ENCODE results near the gene IL16. TPM values are rescaled to one million over a fixed set of nuclear protein-coding genes. Genes with fewer than 3 reads are reported as not detected.

IL16 gene
- total RNA-seq, 1 donor from 2014 or later: 107 TPM

GRCh38 chr15:81313686-81314085 is 117.0 kb downstream of the IL16 start:
- no peaks in the 10 kb centered on the region for H3K9me3 Mint-ChIP-seq
- H3K36me3 Mint-ChIP-seq (ENCODE audit: low read depth): peaks cover 57% of the 10 kb centered on the region
- H3K4me1 Mint-ChIP-seq (ENCODE audit: low read depth): peaks cover 66% of the 10 kb centered on the region
- H3K27me3 Mint-ChIP-seq (ENCODE audit: insufficient read depth): no peaks in the 10 kb centered on the region
- no peak overlapping the region for H3K27ac Mint-ChIP-seq
- no peak overlapping the region for H3K4me3 Mint-ChIP-seq
- DNase-seq (ENCODE audit: low spot score): no peak
- intact Hi-C loops (cut with micrococcal nuclease): no loop called here

- H3K27ac Mint-ChIP-seq: no peak overlapping the region
- no peak for DNase-seq (ENCODE audit: low spot score)
Observed at GRCh38 chr15:81314378-81314777, 117.7 kb downstream of the IL16 start.

GRCh38 chr15:81315452-81316175 is 118.9 kb downstream of the IL16 start:
- peaks cover 44% of the 10 kb centered on the region for H3K36me3 Mint-ChIP-seq (ENCODE audit: low read depth)
- no peaks in the 10 kb centered on the region for H3K27me3 Mint-ChIP-seq (ENCODE audit: insufficient read depth)
- H3K27ac Mint-ChIP-seq: peak overlapping the region; percentile 2
- no peaks in the 10 kb centered on the region for H3K9me3 Mint-ChIP-seq
- DNase-seq (ENCODE audit: low spot score): no peak
- no peak overlapping the region for H3K4me3 Mint-ChIP-seq
- H3K4me1 Mint-ChIP-seq (ENCODE audit: low read depth): peaks cover 49% of the 10 kb centered on the region
- intact Hi-C loops (cut with micrococcal nuclease): no loop called here

More at GRCh38 chr15:81314378-81314777, 117.7 kb downstream of the IL16 start:
- intact Hi-C loops (cut with micrococcal nuclease): no loop called here
- peaks cover 62% of the 10 kb centered on the region for H3K4me1 Mint-ChIP-seq (ENCODE audit: low read depth)
- H3K4me3 Mint-ChIP-seq: no peak overlapping the region
- no peaks in the 10 kb centered on the region for H3K9me3 Mint-ChIP-seq
- no peaks in the 10 kb centered on the region for H3K27me3 Mint-ChIP-seq (ENCODE audit: insufficient read depth)
- H3K36me3 Mint-ChIP-seq (ENCODE audit: low read depth): peaks cover 53% of the 10 kb centered on the region

- H3K4me3 Mint-ChIP-seq: no peak overlapping the region
- no peaks in the 10 kb centered on the region for H3K27me3 Mint-ChIP-seq (ENCODE audit: insufficient read depth)
- peaks cover 43% of the 10 kb centered on the region for H3K4me1 Mint-ChIP-seq (ENCODE audit: low read depth)
- H3K36me3 Mint-ChIP-seq (ENCODE audit: low read depth): peaks cover 38% of the 10 kb centered on the region
- peak overlapping the region; percentile 2 for H3K27ac Mint-ChIP-seq
- intact Hi-C loops (cut with micrococcal nuclease): no loop called here
- no peaks in the 10 kb centered on the region for H3K9me3 Mint-ChIP-seq
- no peak for DNase-seq (ENCODE audit: low spot score)
Observed at GRCh38 chr15:81316267-81316666, 119.6 kb downstream of the IL16 start.

- no peak for DNase-seq (ENCODE audit: low spot score)
- H3K9me3 Mint-ChIP-seq: no peaks in the 10 kb centered on the region
- no peak overlapping the region for H3K4me3 Mint-ChIP-seq
- no peaks in the 10 kb centered on the region for H3K27me3 Mint-ChIP-seq (ENCODE audit: insufficient read depth)
- intact Hi-C loops (cut with micrococcal nuclease): no loop called here
- peaks cover 24% of the 10 kb centered on the region for H3K36me3 Mint-ChIP-seq (ENCODE audit: low read depth)
- H3K27ac Mint-ChIP-seq: no peak overlapping the region
- H3K4me1 Mint-ChIP-seq (ENCODE audit: low read depth): peaks cover 38% of the 10 kb centered on the region
Observed at GRCh38 chr15:81317642-81318017, 121.0 kb downstream of the IL16 start.

GRCh38 chr15:81321667-81322066 is 125.0 kb downstream of the IL16 start:
- Mint-ChIP-seq H3K27ac (no peak overlapping the region), H3K27me3 (ENCODE audit: insufficient read depth) (no peaks in the 10 kb centered on the region), H3K9me3 (no peaks in the 10 kb centered on the region), H3K4me3 (no peak overlapping the region), H3K4me1 (ENCODE audit: low read depth) (peaks cover 36% of the 10 kb centered on the region), H3K36me3 (ENCODE audit: low read depth) (peaks cover 9% of the 10 kb centered on the region)
- no peak for DNase-seq (ENCODE audit: low spot score)
- intact Hi-C loops (cut with micrococcal nuclease): loop anchor here (5.0 to 10.0 kb wide), 3 partner anchors 83 to 1167 kb away; partner anchors contain the start of genes EFL1, FAH and SAXO2

- no peaks in the 10 kb centered on the region for H3K9me3 Mint-ChIP-seq
- H3K4me1 Mint-ChIP-seq (ENCODE audit: low read depth): peaks cover 44% of the 10 kb centered on the region
- no peaks in the 10 kb centered on the region for H3K27me3 Mint-ChIP-seq (ENCODE audit: insufficient read depth)
- intact Hi-C loops (cut with micrococcal nuclease): loop anchor here (5.0 to 10.0 kb wide), 3 partner anchors 82 to 1168 kb away; partner anchors contain the start of genes EFL1, FAH and SAXO2
- no peak for DNase-seq (ENCODE audit: low spot score)
- no peak overlapping the region for H3K27ac Mint-ChIP-seq
- peak overlapping the region; percentile 64 for H3K4me3 Mint-ChIP-seq
- H3K36me3 Mint-ChIP-seq (ENCODE audit: low read depth): peaks cover 8% of the 10 kb centered on the region
Observed at GRCh38 chr15:81322676-81323253, 126.1 kb downstream of the IL16 start.

GRCh38 chr15:81323559-81323943 is 126.9 kb downstream of the IL16 start:
- Mint-ChIP-seq H3K27ac (peak overlapping the region; percentile 71), H3K27me3 (ENCODE audit: insufficient read depth) (no peaks in the 10 kb centered on the region), H3K9me3 (no peaks in the 10 kb centered on the region), H3K4me3 (peak overlapping the region; percentile 98), H3K36me3 (ENCODE audit: low read depth) (peaks cover 7% of the 10 kb centered on the region), H3K4me1 (ENCODE audit: low read depth) (peaks cover 41% of the 10 kb centered on the region)
- intact Hi-C loops (cut with micrococcal nuclease): loop anchor here (5.0 to 10.0 kb wide), 3 partner anchors 81 to 1169 kb away; partner anchors contain the start of genes EFL1, FAH and SAXO2
- DNase-seq (ENCODE audit: low spot score): no peak

- Mint-ChIP-seq H3K4me3 (peak within 1 kb of the TSS; percentile 98), H3K9me3 (no peaks in the 10 kb centered on the region), H3K4me1 (ENCODE audit: low read depth) (peaks cover 38% of the 10 kb centered on the region), H3K36me3 (ENCODE audit: low read depth) (peaks cover 5% of the 10 kb centered on the region), H3K27ac (peak within 1 kb of the TSS; percentile 76), H3K27me3 (ENCODE audit: insufficient read depth) (no peaks in the 10 kb centered on the region)
- intact Hi-C loops (cut with micrococcal nuclease): loop anchor here (1.0 to 10.0 kb wide), 8 partner anchors 22 to 1169 kb away; partner anchors contain the start of genes EFL1, FAH, SAXO2 and TLNRD1
- DNase-seq (ENCODE audit: low spot score): peak; percentile 98
Observed at GRCh38 chr15:81323944-81324881, 127.5 kb downstream of the IL16 start, which contains the start of gene STARD5. Gene STARD5 (minus strand): TSS chr15:81324141. CDS start chr15:81324099, 42 bp downstream.

- Mint-ChIP-seq H3K9me3 (no peaks in the 10 kb centered on the region), H3K36me3 (ENCODE audit: low read depth) (peaks cover 1% of the 10 kb centered on the region), H3K27me3 (ENCODE audit: insufficient read depth) (no peaks in the 10 kb centered on the region), H3K4me3 (no peak overlapping the region), H3K4me1 (ENCODE audit: low read depth) (peaks cover 38% of the 10 kb centered on the region), H3K27ac (no peak overlapping the region)
- DNase-seq (ENCODE audit: low spot score): no peak
- intact Hi-C loops (cut with micrococcal nuclease): loop anchor here (10.0 kb wide), 2 partner anchors 78 to 1172 kb away; partner anchors contain the start of gene FAH
Observed at GRCh38 chr15:81326466-81327212, 130.0 kb downstream of the IL16 start.

GRCh38 chr15:81327516-81327915 is 130.8 kb downstream of the IL16 start:
- Mint-ChIP-seq H3K36me3 (ENCODE audit: low read depth) (peaks cover 1% of the 10 kb centered on the region), H3K9me3 (no peaks in the 10 kb centered on the region), H3K4me1 (ENCODE audit: low read depth) (peaks cover 31% of the 10 kb centered on the region), H3K27me3 (ENCODE audit: insufficient read depth) (no peaks in the 10 kb centered on the region), H3K27ac (no peak overlapping the region), H3K4me3 (no peak overlapping the region)
- intact Hi-C loops (cut with micrococcal nuclease): loop anchor here (10.0 kb wide), 2 partner anchors 77 to 1173 kb away; partner anchors contain the start of gene FAH
- DNase-seq (ENCODE audit: low spot score): no peak

GRCh38 chr15:81329446-81329845 is 132.8 kb downstream of the IL16 start:
- no peak overlapping the region for H3K27ac Mint-ChIP-seq

More at GRCh38 chr15:81329446-81329845, 132.8 kb downstream of the IL16 start:
- no peaks in the 10 kb centered on the region for H3K27me3 Mint-ChIP-seq (ENCODE audit: insufficient read depth)
- DNase-seq (ENCODE audit: low spot score): no peak
- peaks cover 1% of the 10 kb centered on the region for H3K36me3 Mint-ChIP-seq (ENCODE audit: low read depth)
- intact Hi-C loops (cut with micrococcal nuclease): loop anchor here (10.0 kb wide), 2 partner anchors 75 to 1175 kb away; partner anchors contain the start of gene FAH
- peaks cover 15% of the 10 kb centered on the region for H3K4me1 Mint-ChIP-seq (ENCODE audit: low read depth)
- no peaks in the 10 kb centered on the region for H3K9me3 Mint-ChIP-seq
- H3K4me3 Mint-ChIP-seq: no peak overlapping the region
